Loucy (cell line): ENCODE data around the gene TMEM271.

Source experiments
- CTCF ChIP-seq: fragments of 200-600 bp; sonication (generic); conservative IDR thresholded peaks from 2 replicates; pipeline ENCODE4 v1.5.1; 2014; ENCODE audit warnings: mild to moderate bottlenecking, antibody characterized with exemption, low read length
- EZH2phosphoT487 ChIP-seq: fragments of 200-600 bp; IDR thresholded peaks from 2 replicates; pipeline ENCODE4 v1.6.1; 2018; ENCODE audit warnings: antibody characterized with exemption, mild to moderate bottlenecking, moderate library complexity, borderline replicate concordance

GRCh38 chr4:581181-581580 lies 5.1 kb upstream of the TMEM271 start:
- TF ChIP-seq CTCF, result no peak
- no peak for TF ChIP-seq EZH2phosphoT487
